ENCODE results near the gene C1QL4.

The C1QL4 gene

GRCh38 chr12:49347311-49348193, 10.6 kb upstream of the C1QL4 start:
- DNase-seq (ENCODE audit: low read depth) = peak; percentile 62

GRCh38 chr12:49346659-49347310, 9.8 kb upstream of the C1QL4 start, which contains the start of gene DNAJC22:
DNAJC22 (plus strand) TSS chr12:49346888; CDS start chr12:49348873, 1,985 bp downstream.
- no peak for DNase-seq (ENCODE audit: low read depth)

GRCh38 chr12:49345825-49346658, 9.1 kb upstream of the C1QL4 start:
- DNase-seq (ENCODE audit: low read depth) = no peak

GRCh38 chr12:49345051-49345824, 8.2 kb upstream of the C1QL4 start:
- DNase-seq (ENCODE audit: low read depth) = no peak

- no peak for DNase-seq (ENCODE audit: low read depth)
Observed at GRCh38 chr12:49344486-49345050, 7.6 kb upstream of the C1QL4 start.

- DNase-seq (ENCODE audit: low read depth) = no peak
Observed at GRCh38 chr12:49342914-49343731, 6.1 kb upstream of the C1QL4 start.

- DNase-seq (ENCODE audit: low read depth) = peak; percentile 53
Observed at GRCh38 chr12:49342066-49342913, 5.3 kb upstream of the C1QL4 start.

- DNase-seq (ENCODE audit: low read depth) = no peak
Observed at GRCh38 chr12:49341777-49342065, 4.7 kb upstream of the C1QL4 start.

- DNase-seq (ENCODE audit: low read depth) = no peak
Observed at GRCh38 chr12:49340971-49341776, 4.2 kb upstream of the C1QL4 start.

GRCh38 chr12:49340095-49340870, 3.3 kb upstream of the C1QL4 start:
- no peak for DNase-seq (ENCODE audit: low read depth)

- no peak for DNase-seq (ENCODE audit: low read depth)
Observed at GRCh38 chr12:49339464-49339861, 2.5 kb upstream of the C1QL4 start.

- DNase-seq (ENCODE audit: low read depth) = no peak
Observed at GRCh38 chr12:49338830-49339463, 2.0 kb upstream of the C1QL4 start.

- no peak for DNase-seq (ENCODE audit: low read depth)
Observed at GRCh38 chr12:49335955-49336644, 888 bp downstream of the C1QL4 start.

- DNase-seq (ENCODE audit: low read depth) = no peak
Observed at GRCh38 chr12:49335118-49335954, 1.7 kb downstream of the C1QL4 start.

- DNase-seq (ENCODE audit: low read depth) = no peak
Observed at GRCh38 chr12:49334681-49335080, 2.3 kb downstream of the C1QL4 start.

- no peak for DNase-seq (ENCODE audit: low read depth)
Observed at GRCh38 chr12:49334226-49334625, 2.8 kb downstream of the C1QL4 start.
